A549 (cell line): ENCODE data around the gene SPAG5. TPM values are rescaled to one million over a fixed set of nuclear protein-coding genes. Genes with fewer than 3 reads are reported as not detected.

ENCODE experiments used
- ATAC-seq, 2 experiments: fragments of 200-7000 bp in 1 of 2; fragments of >200 bp in 1 of 2; cut with Nextera tagmentation in 1 of 2; cut with Tn5 transposase in 1 of 2; 3 replicates each; pipeline versions ENCODE4 v1.8.0 to v1.9.1; 2018 to 2020; ENCODE audit warnings: mild to moderate bottlenecking in 1 of 2, moderate library complexity in 1 of 2
- CTCF ChIA-PET: fragments of 300-600 bp; sonication (Branson Sonifier 250); formaldehyde crosslinking; extraction: SDS; loops from one replicate; lab custom pipeline; 2021; ENCODE audit warnings: antibody characterized with exemption, inconsistent platforms; lab: Yijun Ruan, JAX
- POLR2A ChIA-PET: fragments of 350-600 bp; formaldehyde crosslinking; extraction: SDS; loops from one replicate; lab custom pipeline; 2021; ENCODE audit warnings: antibody characterized with exemption, inconsistent platforms; lab: Yijun Ruan, JAX
- DNase-seq, 2 experiments: peaks; one replicate each; pipeline versions ENCODE4 v3.0.0 to v3.0.0-alpha.2; 2011 to 2016; ENCODE audit warnings: low read depth in 1 of 2, low spot score in 1 of 2
- FAIRE-seq: peaks from 2 replicates; lab custom pipeline; 2011; peaks lifted over from hg19 to GRCh38; lab: Jason Lieb, UNC
- H3K27ac ChIP-seq, 2 experiments: fragments of >200 bp; sonication (Bioruptor Twin); formaldehyde crosslinking; 3 replicates each; pipeline ENCODE4 v1.5.1; 2016 to 2017
- H3K4me1 ChIP-seq: fragments of >200 bp; sonication (Bioruptor Twin); formaldehyde crosslinking; 3 replicates; pipeline ENCODE4 v1.6.1; 2016
- H3K4me2 ChIP-seq: fragments of >200 bp; sonication (Bioruptor Twin); formaldehyde crosslinking; 3 replicates; pipeline ENCODE4 v1.6.1; 2016
- H3K4me3 ChIP-seq: fragments of >200 bp; sonication (Bioruptor Twin); formaldehyde crosslinking; 3 replicates; pipeline ENCODE4 v1.5.1; 2016
- H3K9me3 ChIP-seq: fragments of >200 bp; sonication (Bioruptor Twin); formaldehyde crosslinking; 3 replicates; pipeline ENCODE4 v1.6.1; 2016
- BHLHE40 ChIP-seq: IDR thresholded peaks from 2 replicates; pipeline ENCODE4 v1.6.1; 2012; ENCODE audit warnings: low read depth, low read length, inconsistent platforms
- CEBPB ChIP-seq, 2 experiments: fragments of >200 bp in 1 of 2; sonication (Bioruptor Twin) in 1 of 2; formaldehyde crosslinking in 1 of 2; IDR thresholded peaks; 2 replicates each; pipeline ENCODE4 v1.6.1; 2012 to 2016
- EHF ChIP-seq: fragments of 250-450 bp; sonication (Bioruptor Pico); IDR thresholded peaks from 2 replicates; pipeline ENCODE4 v1.5.0; 2020; ENCODE audit warnings: mild to moderate bottlenecking
- EP300 ChIP-seq, 2 experiments: fragments of >200 bp; sonication (Bioruptor Twin); formaldehyde crosslinking; IDR thresholded peaks; 2 replicates in 1 of 2; 3 replicates in 1 of 2; pipeline ENCODE4 v1.6.1; 2016 to 2017
- ESRRA ChIP-seq: fragments of 150-350 bp; IDR thresholded peaks from 2 replicates; pipeline ENCODE4 v1.6.1; 2014; ENCODE audit warnings: mild to moderate bottlenecking, low read length, borderline replicate concordance
- FOSL2 ChIP-seq, 2 experiments: fragments of 450-650 bp in 1 of 2; fragments of >200 bp in 1 of 2; sonication (Bioruptor Twin) in 1 of 2; formaldehyde crosslinking; IDR thresholded peaks; 2 replicates each; pipeline versions ENCODE4 v1.5.0 to v1.6.1; 2016 to 2020; ENCODE audit warnings: mild to moderate bottlenecking in 1 of 2, moderate library complexity in 1 of 2
- GATA3 ChIP-seq: IDR thresholded peaks from 2 replicates; pipeline ENCODE4 v1.6.1; 2012; ENCODE audit warnings: borderline replicate concordance
- HEYL ChIP-seq: fragments of 250-450 bp; sonication (Bioruptor Pico); IDR thresholded peaks from 2 replicates; pipeline ENCODE4 v1.8.0; 2021; ENCODE audit warnings: mild to moderate bottlenecking, moderate library complexity
- HOXB5 ChIP-seq: fragments of 250-450 bp; sonication (Bioruptor Pico); IDR thresholded peaks from 2 replicates; pipeline ENCODE4 v1.5.0; 2020; ENCODE audit warnings: mild to moderate bottlenecking, moderate library complexity
- JUNB ChIP-seq: fragments of >200 bp; sonication (Bioruptor Twin); formaldehyde crosslinking; IDR thresholded peaks from 2 replicates; pipeline ENCODE4 v1.6.1; 2016
- MAFK ChIP-seq: fragments of 450-650 bp; IDR thresholded peaks from 2 replicates; pipeline ENCODE4 v1.6.1; 2014; ENCODE audit not compliant: partially characterized antibody
- MYC ChIP-seq: IDR thresholded peaks from 2 replicates; pipeline ENCODE4 v1.6.1; 2012; ENCODE audit warnings: mild to moderate bottlenecking, inconsistent platforms, low read length, improper control_type of control experiment, borderline replicate concordance
- NPAS2 ChIP-seq: fragments of 250-450 bp; sonication (Bioruptor Pico); IDR thresholded peaks from 2 replicates; pipeline ENCODE4 v1.8.0; 2022; ENCODE audit warnings: mild to moderate bottlenecking, moderate library complexity, borderline replicate concordance
- PHF8 ChIP-seq: fragments of 200-600 bp; sonication (generic); IDR thresholded peaks from 2 replicates; pipeline ENCODE4 v1.6.1; 2016; ENCODE audit warnings: low read depth, mild to moderate bottlenecking, antibody characterized with exemption, moderate library complexity, borderline replicate concordance
- POLR2A ChIP-seq: IDR thresholded peaks from 2 replicates; pipeline ENCODE4 v1.6.1; 2012; ENCODE audit warnings: mild to moderate bottlenecking, low read length
- RAD21 ChIP-seq, 2 experiments: fragments of >200 bp in 1 of 2; sonication (Bioruptor Twin) in 1 of 2; formaldehyde crosslinking in 1 of 2; IDR thresholded peaks in 1 of 2; conservative IDR thresholded peaks in 1 of 2; 2 replicates in 1 of 2; 3 replicates in 1 of 2; pipeline ENCODE4 v1.6.1; 2012 to 2018; ENCODE audit warnings: inconsistent platforms in 1 of 2
- RCOR1 ChIP-seq: fragments of 150-350 bp; IDR thresholded peaks from 2 replicates; pipeline ENCODE4 v1.6.1; 2014; ENCODE audit warnings: antibody characterized with exemption, low read length, low read depth
- RFX5 ChIP-seq: fragments of 450-650 bp; IDR thresholded peaks from 2 replicates; pipeline ENCODE4 v1.7.1; 2014; ENCODE audit warnings: antibody characterized with exemption, mild to moderate bottlenecking, moderate library complexity
- SMC3 ChIP-seq: fragments of >200 bp; sonication (Bioruptor Twin); formaldehyde crosslinking; IDR thresholded peaks from 3 replicates; pipeline ENCODE4 v1.6.1; 2018; ENCODE audit warnings: inconsistent platforms
- SREBF2 ChIP-seq: fragments of 450-650 bp; IDR thresholded peaks from 2 replicates; pipeline ENCODE4 v1.6.1; 2014; ENCODE audit warnings: mild to moderate bottlenecking, moderate library complexity
- TFCP2L1 ChIP-seq: fragments of 250-450 bp; sonication (Bioruptor Pico); IDR thresholded peaks from 2 replicates; pipeline ENCODE4 v1.5.0; 2021; ENCODE audit warnings: mild to moderate bottlenecking
- TP53 ChIP-seq: fragments of 250-450 bp; sonication (Bioruptor Pico); IDR thresholded peaks from 2 replicates; pipeline ENCODE4 v1.5.0; 2021; ENCODE audit warnings: mild to moderate bottlenecking, moderate library complexity
- ZFP36 ChIP-seq: fragments of 450-650 bp; IDR thresholded peaks from 2 replicates; pipeline ENCODE4 v1.6.1; 2014; ENCODE audit warnings: borderline replicate concordance; ENCODE audit not compliant: partially characterized antibody
- WGBS: methylation state at CpG from one replicate; pipeline ENCODE4 v1.1.6; 2017; ENCODE audit errors: missing lambda C conversion rate; 5-methylcytosine and 5-hydroxymethylcytosine counted together
- polyA plus RNA-seq, 4 experiments: library from polyadenylated mRNA; depleted of rRNA in 3 of 4; stranded (reverse); fragments of >200 nt; fragmentation: RNase III in 1 of 4; extraction: RNeasy Plus Mini Kit Qiagen cat#74134 plus additional on column Dnase treatment in 1 of 4; gene quantifications; 2 replicates in 3 of 4; 3 replicates in 1 of 4; pipeline ENCODE4 v1.2.3, GENCODE V29; 2011 to 2017
- TF ChIP-seq, protein P1 (sequence below): fragments of 250-450 bp; sonication (Bioruptor Pico); IDR thresholded peaks from 2 replicates; pipeline ENCODE4 v1.5.0; 2020; ENCODE audit warnings: low read depth, mild to moderate bottlenecking, moderate library complexity
- TF ChIP-seq, protein P2 (sequence below): IDR thresholded peaks from 2 replicates; pipeline ENCODE4 v1.6.1; 2012; ENCODE audit warnings: low read depth, borderline replicate concordance
- TF ChIP-seq, protein P3 (sequence below): fragments of >200 bp; sonication (Bioruptor Twin); formaldehyde crosslinking; IDR thresholded peaks from 3 replicates; pipeline ENCODE4 v1.6.1; 2016

The SPAG5 gene
- polyA plus RNA-seq, 2 of the 4 experiments (the other 2 are of a cell fraction) = 111 TPM

DNA sequence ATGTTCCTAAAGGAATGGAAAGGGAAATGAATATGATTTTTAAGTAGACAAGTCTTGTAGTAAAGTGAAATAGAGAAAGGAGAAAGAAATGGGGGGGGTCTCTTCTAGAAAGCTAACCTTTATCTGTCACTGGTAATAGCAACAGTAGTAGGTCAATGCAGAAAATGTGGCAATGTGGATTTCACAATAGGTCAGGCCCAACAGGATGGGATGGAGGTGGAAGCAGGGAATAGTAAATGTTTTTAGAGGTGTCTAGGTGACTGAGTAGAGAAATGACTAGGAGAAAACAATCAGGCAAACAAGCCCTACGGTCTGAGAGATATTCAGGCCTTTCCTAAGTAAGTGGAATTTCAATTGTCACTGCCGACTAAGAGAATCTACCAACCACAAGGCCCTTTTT lies 21.2 kb upstream of the SPAG5 start:
- no peak overlapping the region for H3K4me2 ChIP-seq
- no peak for TF ChIP-seq HEYL (CRISPR knock-in tag)
- POLR2A ChIA-PET = interaction anchor here (0.5 to 1.7 kb wide), 2 partner anchors 8 to 560 kb away, joined by 3 to 5 read pairs; partner anchors contain the start of gene MYO18A
- no peak for ATAC-seq
- WGBS = 84% methylated on average over 2 of the region's 2 CpGs
- FAIRE-seq = no peak
- no peak overlapping the region for H3K4me3 ChIP-seq
- CTCF ChIA-PET = interaction anchor here (0.6 to 3.7 kb wide), 7 partner anchors 11 to 94 kb away, joined by 3 to 13 read pairs (median 3); no protein-coding TSS in a partner anchor
- H3K27ac ChIP-seq = no peak overlapping the region
- H3K9me3 ChIP-seq = no peaks in the 10 kb centered on the region
- H3K4me1 ChIP-seq = no peaks in the 10 kb centered on the region
- DNase-seq = no peak

DNA sequence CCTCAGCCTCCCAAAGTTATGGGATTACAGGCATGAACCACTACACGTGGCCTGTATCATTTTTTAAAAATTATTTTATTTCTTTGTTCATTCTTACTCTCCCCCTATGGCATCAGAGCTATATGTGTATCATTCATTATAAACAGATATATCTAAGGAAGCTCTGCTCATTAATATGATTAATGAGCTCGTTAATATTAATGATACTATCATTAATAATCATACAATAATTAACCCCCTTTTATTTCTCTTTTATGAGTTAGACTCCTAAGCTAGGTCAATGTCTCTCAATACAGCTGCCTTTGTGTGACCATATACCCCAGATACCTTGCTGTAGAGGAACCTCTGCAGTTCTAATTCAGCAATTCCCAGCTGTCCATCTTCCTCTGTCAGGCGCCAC lies 19.6 kb upstream of the SPAG5 start:
- H3K4me3 ChIP-seq = no peak overlapping the region
- H3K9me3 ChIP-seq = no peaks in the 10 kb centered on the region
- CTCF ChIA-PET = interaction anchor here (1.0 to 3.7 kb wide), 7 partner anchors 7 to 28 kb away, joined by 3 to 13 read pairs (median 4); no protein-coding TSS in a partner anchor
- WGBS = 80% methylated on average over 3 of the region's 3 CpGs
- no peak for DNase-seq
- no peak for FAIRE-seq
- no peak for TF ChIP-seq PHF8
- no peak for TF ChIP-seq FOSL2 (IDR thresholded peaks at IDR 0.05)
- TF ChIP-seq FOSL2 (CRISPR knock-in tag; IDR thresholded peaks at IDR 0.05) = no peak
- no peak for TF ChIP-seq HOXB5
- TF ChIP-seq MAFK = no peak
- TF ChIP-seq NPAS2 = no peak
- TF ChIP-seq JUNB = no peak
- H3K4me1 ChIP-seq = no peaks in the 10 kb centered on the region
- H3K27ac ChIP-seq = no peak overlapping the region
- no peak overlapping the region for H3K4me2 ChIP-seq
- no peak for ATAC-seq
- POLR2A ChIA-PET = interaction anchor here (0.9 kb wide), 1 partner anchor 26 kb away, joined by 3 read pairs; the partner anchor contains the start of gene BLTP2

DNA sequence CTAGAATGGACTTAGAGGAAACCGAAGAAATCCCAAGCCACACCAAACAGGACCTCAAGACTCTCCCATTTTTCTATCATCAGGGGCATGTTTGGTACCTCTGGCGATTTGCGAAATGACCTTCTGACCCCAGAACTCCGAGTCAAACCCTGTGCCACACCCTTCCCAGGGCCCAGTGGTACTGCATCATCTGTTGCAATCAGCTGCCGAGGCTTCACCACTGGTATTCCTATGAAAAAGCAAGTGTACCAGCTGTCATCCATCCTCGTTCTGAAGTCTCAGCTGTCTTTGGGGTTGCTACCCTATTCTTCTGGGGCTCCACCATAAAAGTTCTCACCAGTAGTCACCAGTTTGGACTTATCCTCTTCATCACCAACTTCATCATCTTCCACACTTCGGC lies 17.5 kb upstream of the SPAG5 start:
- Histone ChIP-seq H3K4me2 (no peak overlapping the region), H3K9me3 (no peaks in the 10 kb centered on the region), H3K27ac (no peak overlapping the region), H3K4me3 (no peak overlapping the region), H3K4me1 (no peaks in the 10 kb centered on the region)
- DNase-seq (no peak), FAIRE-seq (no peak), ATAC-seq (no peak)
- 82% methylated on average over 7 of the region's 7 CpGs for WGBS
- ChIA-PET POLR2A (interaction anchor here (1.8 kb wide), 1 partner anchor 28 kb away, joined by 7 read pairs; the partner anchor contains the start of gene BLTP2), CTCF (interaction anchor here (0.9 to 2.1 kb wide), 10 partner anchors 18 to 130 kb away, joined by 3 to 7 read pairs (median 4); no protein-coding TSS in a partner anchor)
- TF ChIP-seq, protein P1, sequence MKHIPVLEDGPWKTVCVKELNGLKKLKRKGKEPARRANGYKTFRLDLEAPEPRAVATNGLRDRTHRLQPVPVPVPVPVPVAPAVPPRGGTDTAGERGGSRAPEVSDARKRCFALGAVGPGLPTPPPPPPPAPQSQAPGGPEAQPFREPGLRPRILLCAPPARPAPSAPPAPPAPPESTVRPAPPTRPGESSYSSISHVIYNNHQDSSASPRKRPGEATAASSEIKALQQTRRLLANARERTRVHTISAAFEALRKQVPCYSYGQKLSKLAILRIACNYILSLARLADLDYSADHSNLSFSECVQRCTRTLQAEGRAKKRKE (CRISPR knock-in tag) = no peak
- TF ChIP-seq BHLHE40 = no peak
- TF ChIP-seq SMC3 = no peak
- TF ChIP-seq EP300 (IDR thresholded peaks at IDR 0.05) = no peak
- no peak for TF ChIP-seq CEBPB (IDR thresholded peaks at IDR 0.05)
- TF ChIP-seq EHF = no peak
- no peak for TF ChIP-seq TP53 (CRISPR knock-in tag)
- TF ChIP-seq, protein P2, sequence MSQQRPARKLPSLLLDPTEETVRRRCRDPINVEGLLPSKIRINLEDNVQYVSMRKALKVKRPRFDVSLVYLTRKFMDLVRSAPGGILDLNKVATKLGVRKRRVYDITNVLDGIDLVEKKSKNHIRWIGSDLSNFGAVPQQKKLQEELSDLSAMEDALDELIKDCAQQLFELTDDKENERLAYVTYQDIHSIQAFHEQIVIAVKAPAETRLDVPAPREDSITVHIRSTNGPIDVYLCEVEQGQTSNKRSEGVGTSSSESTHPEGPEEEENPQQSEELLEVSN = no peak
- no peak for TF ChIP-seq GATA3
- TF ChIP-seq MYC = no peak
- TF ChIP-seq TFCP2L1 = no peak
- TF ChIP-seq SREBF2 = no peak
- no peak for TF ChIP-seq HEYL (CRISPR knock-in tag)
- TF ChIP-seq ZFP36 = no peak
- no peak for TF ChIP-seq RCOR1
- no peak for TF ChIP-seq ESRRA
- TF ChIP-seq, protein P3, sequence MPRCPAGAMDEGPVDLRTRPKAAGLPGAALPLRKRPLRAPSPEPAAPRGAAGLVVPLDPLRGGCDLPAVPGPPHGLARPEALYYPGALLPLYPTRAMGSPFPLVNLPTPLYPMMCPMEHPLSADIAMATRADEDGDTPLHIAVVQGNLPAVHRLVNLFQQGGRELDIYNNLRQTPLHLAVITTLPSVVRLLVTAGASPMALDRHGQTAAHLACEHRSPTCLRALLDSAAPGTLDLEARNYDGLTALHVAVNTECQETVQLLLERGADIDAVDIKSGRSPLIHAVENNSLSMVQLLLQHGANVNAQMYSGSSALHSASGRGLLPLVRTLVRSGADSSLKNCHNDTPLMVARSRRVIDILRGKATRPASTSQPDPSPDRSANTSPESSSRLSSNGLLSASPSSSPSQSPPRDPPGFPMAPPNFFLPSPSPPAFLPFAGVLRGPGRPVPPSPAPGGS = no peak
- no peak for TF ChIP-seq RAD21 (conservative IDR thresholded peaks at IDR 0.05 in 1 of 2, IDR thresholded peaks at IDR 0.05 in 1 of 2)
- no peak for TF ChIP-seq POLR2A
- no peak for TF ChIP-seq RFX5
- TF ChIP-seq, all 56 proteins: peak for 0
